NT2/D1 (cell line): ENCODE measurements around the gene BIRC5.

ENCODE experiments used
- DNase-seq: peaks from one replicate; pipeline ENCODE4 v3.0.0-alpha.2; 2011; ENCODE audit warnings: low read depth, low spot score
- H3K27me3 ChIP-seq: 2 replicates; pipeline ENCODE4 v1.6.0; 2011; ENCODE audit warnings: mild to moderate bottlenecking; ENCODE audit not compliant: insufficient read length, insufficient read depth
- H3K36me3 ChIP-seq: 2 replicates; pipeline ENCODE4 v1.6.1; 2011; ENCODE audit warnings: mild to moderate bottlenecking, low read length, mixed read lengths; ENCODE audit not compliant: insufficient read depth, insufficient read length
- H3K4me1 ChIP-seq: 2 replicates; pipeline ENCODE4 v1.5.1; 2011; ENCODE audit not compliant: insufficient read depth, insufficient read length
- H3K4me3 ChIP-seq: 2 replicates; pipeline ENCODE4 v1.5.1; 2011; ENCODE audit warnings: low read depth; ENCODE audit not compliant: insufficient read length
- H3K9ac ChIP-seq: 2 replicates; pipeline ENCODE4 v1.6.0; 2011; ENCODE audit warnings: low read depth; ENCODE audit not compliant: insufficient read length
- H3K9me3 ChIP-seq: 2 replicates; pipeline ENCODE4 v1.5.1; 2011; ENCODE audit warnings: mild to moderate bottlenecking, low read length; ENCODE audit not compliant: insufficient read depth
- SUZ12 ChIP-seq: IDR thresholded peaks from 2 replicates; pipeline ENCODE4 v1.6.1; 2011; ENCODE audit not compliant: insufficient read length, insufficient read depth; ENCODE audit errors: extremely low read depth
- YY1 ChIP-seq: IDR thresholded peaks from 2 replicates; pipeline ENCODE4 v1.6.1; 2011; ENCODE audit not compliant: insufficient read length, insufficient read depth
- ZNF274 ChIP-seq: IDR thresholded peaks from 2 replicates; pipeline ENCODE4 v1.6.1; 2011; ENCODE audit warnings: mild to moderate bottlenecking, low read depth, low read length

Gene BIRC5

GRCh38 chr17:78228176-78228575 is 14.1 kb downstream of the BIRC5 start:
- no peak for DNase-seq
- H3K4me3 ChIP-seq, result no peak overlapping the region
- TF ChIP-seq ZNF274, result no peak
- no peak for TF ChIP-seq YY1
- no peak for TF ChIP-seq SUZ12
- peaks cover 23% of the 10 kb centered on the region for H3K36me3 ChIP-seq
- H3K27me3 ChIP-seq, result peaks cover 29% of the 10 kb centered on the region
- H3K9me3 ChIP-seq, result no peaks in the 10 kb centered on the region
- H3K4me1 ChIP-seq, result peaks cover 6% of the 10 kb centered on the region
- no peak overlapping the region for H3K9ac ChIP-seq

GRCh38 chr17:78230252-78230962 is 16.4 kb downstream of the BIRC5 start:
- Histone ChIP-seq H3K36me3 (peaks cover under 1% of the 10 kb centered on the region), H3K9me3 (no peaks in the 10 kb centered on the region), H3K27me3 (peaks cover 30% of the 10 kb centered on the region), H3K9ac (peak overlapping the region; percentile 9), H3K4me3 (no peak overlapping the region), H3K4me1 (peaks cover 6% of the 10 kb centered on the region)
- DNase-seq, result no peak
- TF ChIP-seq YY1 (no peak), SUZ12 (no peak), ZNF274 (no peak)

DNA sequence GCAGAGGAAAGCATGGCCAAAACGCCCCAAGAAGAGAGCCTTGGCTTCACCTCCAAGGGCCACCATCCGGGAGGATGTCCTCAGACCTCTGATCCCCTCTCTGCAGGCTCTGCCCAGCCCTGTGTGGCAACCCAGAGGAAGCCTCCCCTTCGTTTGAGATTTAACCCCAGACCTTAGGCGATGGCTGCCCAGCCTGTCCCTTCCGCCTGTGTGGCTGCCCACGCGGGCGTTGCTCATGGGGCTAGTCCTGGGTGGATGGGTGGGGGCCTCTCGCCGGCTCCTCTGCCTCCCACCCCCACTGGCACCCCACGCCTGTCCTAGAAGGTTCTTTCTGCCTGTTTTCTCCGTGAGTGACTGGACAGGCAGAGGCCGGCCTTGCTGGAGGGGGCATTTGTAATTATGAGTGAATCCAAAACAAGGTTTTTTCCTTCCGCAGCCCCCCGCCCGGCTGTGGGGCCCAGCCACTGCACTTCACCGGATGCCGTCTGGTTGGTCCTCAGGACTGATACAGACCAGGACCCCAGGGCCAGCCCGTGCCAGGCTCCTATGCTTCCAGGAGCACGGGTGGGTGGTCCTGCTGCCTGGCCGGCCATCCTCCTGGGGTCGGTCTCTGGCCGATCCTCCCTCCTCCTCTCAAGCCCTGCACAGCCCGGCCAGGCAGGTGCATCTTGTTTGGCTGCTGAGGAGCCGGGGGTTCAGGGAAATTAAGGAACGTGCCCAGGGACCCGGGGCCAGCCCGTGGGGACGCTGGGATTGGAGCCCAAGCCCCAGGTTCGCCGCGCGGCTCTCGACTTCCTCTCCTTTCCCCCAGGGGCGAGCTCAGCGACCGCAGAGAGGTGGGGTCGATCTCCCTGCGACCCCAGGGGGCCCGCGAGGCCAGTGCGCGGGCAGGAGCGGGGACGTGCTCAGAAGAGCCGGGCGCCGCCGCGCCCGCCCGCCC is 17.2 kb downstream of the BIRC5 start, which contains the start of gene TMEM235:
TSS of gene TMEM235 (plus strand) at position 636 of the 940 bp plus-strand sequence. CDS start 393 bp downstream, outside the sequence.
- peak; percentile 2 for TF ChIP-seq SUZ12
- no peak for TF ChIP-seq ZNF274
- TF ChIP-seq YY1, result no peak
- Histone ChIP-seq H3K9me3 (no peaks in the 10 kb centered on the region), H3K27me3 (peaks cover 30% of the 10 kb centered on the region), H3K36me3 (no peaks in the 10 kb centered on the region), H3K4me3 (peak within 1 kb of the TSS; percentile 43), H3K4me1 (peaks cover 6% of the 10 kb centered on the region), H3K9ac (peak within 1 kb of the TSS; percentile 76)
- DNase-seq, result no peak

DNA sequence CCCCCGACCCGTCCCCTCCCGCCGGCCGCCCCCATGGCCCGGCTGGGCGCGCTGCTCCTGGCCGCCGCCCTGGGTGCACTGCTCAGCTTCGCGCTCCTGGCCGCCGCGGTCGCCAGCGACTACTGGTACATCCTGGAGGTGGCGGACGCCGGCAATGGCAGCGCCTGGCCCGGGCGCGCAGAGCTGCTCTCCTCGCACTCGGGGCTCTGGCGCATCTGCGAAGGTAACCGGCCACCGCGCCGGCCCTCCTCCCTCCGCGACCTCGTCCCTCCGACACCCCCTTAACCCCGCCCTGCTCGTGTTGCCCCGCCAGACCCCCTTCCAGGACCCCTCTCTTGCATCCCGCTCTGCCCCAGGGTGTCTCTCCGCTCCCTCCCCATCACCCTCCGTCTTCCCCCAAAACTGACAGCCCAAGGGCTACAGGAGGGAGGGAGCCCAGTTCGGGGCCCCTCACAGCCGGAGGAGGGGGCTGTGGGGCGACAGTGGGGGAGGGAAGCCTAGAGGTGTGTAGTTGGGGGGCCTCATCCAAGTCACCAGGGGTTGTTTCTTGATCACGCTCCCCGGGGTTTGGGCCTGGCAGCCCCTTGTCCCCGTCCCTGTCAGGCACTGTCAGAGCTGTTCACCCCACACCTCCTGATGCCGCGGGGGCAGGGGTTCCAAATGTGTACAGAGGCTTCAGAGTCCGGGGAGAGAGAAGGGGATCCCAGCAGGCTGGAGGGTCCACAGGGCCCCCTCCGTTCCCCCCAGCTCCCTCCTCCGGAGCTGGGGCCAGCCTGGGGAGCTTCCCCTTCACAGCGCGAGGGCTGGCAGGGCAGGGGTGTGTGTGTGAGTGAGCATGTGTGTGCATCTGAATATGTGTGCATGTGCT is 18.2 kb downstream of the BIRC5 start:
- no peak for DNase-seq
- H3K27me3 ChIP-seq, result peaks cover 30% of the 10 kb centered on the region
- TF ChIP-seq ZNF274 (no peak), SUZ12 (no peak), YY1 (no peak)
- no peaks in the 10 kb centered on the region for H3K36me3 ChIP-seq
- H3K9me3 ChIP-seq, result no peaks in the 10 kb centered on the region
- peak overlapping the region; percentile 44 for H3K9ac ChIP-seq
- peak overlapping the region; percentile 36 for H3K4me3 ChIP-seq
- peaks cover 8% of the 10 kb centered on the region for H3K4me1 ChIP-seq

DNA sequence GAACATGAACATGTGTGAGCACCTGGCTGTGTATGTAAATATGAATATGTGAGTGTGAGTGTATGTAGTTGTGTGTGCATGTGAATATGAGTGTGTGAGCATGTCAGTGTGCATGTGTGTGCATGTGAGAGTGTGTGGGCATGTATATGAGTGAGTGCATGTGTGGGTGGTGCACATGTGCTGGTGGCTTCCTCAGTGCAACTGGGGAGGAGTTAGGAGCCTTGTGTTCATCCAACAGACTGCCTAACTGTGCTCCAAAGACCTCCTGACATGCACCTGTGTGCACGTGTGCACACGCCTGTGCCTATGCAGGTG is 18.8 kb downstream of the BIRC5 start:
- Histone ChIP-seq H3K4me3 (no peak overlapping the region), H3K9me3 (no peaks in the 10 kb centered on the region), H3K27me3 (peaks cover 30% of the 10 kb centered on the region), H3K4me1 (peaks cover 10% of the 10 kb centered on the region), H3K9ac (no peak overlapping the region), H3K36me3 (no peaks in the 10 kb centered on the region)
- no peak for DNase-seq
- TF ChIP-seq YY1 (no peak), ZNF274 (no peak), SUZ12 (no peak)

DNA sequence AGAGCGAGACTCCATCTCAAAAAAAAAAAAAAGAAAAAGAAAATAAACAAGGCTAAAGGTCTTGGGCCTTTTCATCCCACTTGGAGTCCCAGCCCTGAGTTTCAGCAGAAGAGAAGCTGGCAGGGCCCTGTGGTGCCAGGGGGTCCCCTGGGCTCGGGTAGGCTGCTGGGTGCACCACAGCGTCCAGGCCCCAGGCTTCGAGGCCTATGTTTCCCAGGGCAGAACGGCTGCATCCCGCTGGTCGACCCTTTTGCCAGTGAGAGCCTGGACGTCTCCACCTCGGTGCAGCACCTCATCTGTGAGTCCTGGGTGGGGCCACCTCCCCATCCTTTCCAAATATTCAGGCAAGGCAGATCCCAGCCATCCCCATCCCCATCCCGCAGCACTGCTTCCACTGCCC is 19.6 kb downstream of the BIRC5 start:
- no peak for TF ChIP-seq ZNF274
- no peak for TF ChIP-seq YY1

More for the DNA sequence above, 19.6 kb downstream of the BIRC5 start:
- Histone ChIP-seq H3K4me3 (no peak overlapping the region), H3K9ac (no peak overlapping the region), H3K27me3 (peaks cover 30% of the 10 kb centered on the region), H3K9me3 (no peaks in the 10 kb centered on the region), H3K4me1 (peaks cover 16% of the 10 kb centered on the region), H3K36me3 (no peaks in the 10 kb centered on the region)
- no peak for DNase-seq
